SJSA1 (cell line): Measurements from ENCODE around the gene ASMTL. TPM values are rescaled to one million over a fixed set of nuclear protein-coding genes. Genes with fewer than 3 reads are reported as not detected.

Source experiments
- DNase-seq, 2 experiments: peaks; one replicate each; pipeline ENCODE4 v3.0.0-alpha.2; 2015 to 2020; ENCODE audit warnings: low spot score in 2 of 2, low read depth in 1 of 2
- H3K27ac ChIP-seq: fragments of 250-450 bp; sonication (Bioruptor Pico); 2 replicates; pipeline ENCODE4 v1.5.1; 2020; ENCODE audit warnings: mild to moderate bottlenecking, moderate library complexity
- H3K27me3 ChIP-seq: fragments of 250-450 bp; sonication (Bioruptor Pico); replicated peaks from 2 replicates; pipeline ENCODE4 v1.5.1; 2020; ENCODE audit warnings: mild to moderate bottlenecking, moderate library complexity
- H3K36me3 ChIP-seq: fragments of 250-450 bp; sonication (Bioruptor Pico); 2 replicates; pipeline ENCODE4 v1.5.1; 2020; ENCODE audit warnings: mild to moderate bottlenecking
- H3K4me1 ChIP-seq: fragments of 250-450 bp; sonication (Bioruptor Pico); replicated peaks from 2 replicates; pipeline ENCODE4 v1.6.1; 2021; ENCODE audit warnings: mild to moderate bottlenecking
- H3K4me3 ChIP-seq: fragments of 250-450 bp; sonication (Bioruptor Pico); 2 replicates; pipeline ENCODE4 v1.5.1; 2020; ENCODE audit warnings: mild to moderate bottlenecking
- H3K9me3 ChIP-seq: fragments of 250-450 bp; sonication (Bioruptor Pico); replicated peaks from 2 replicates; pipeline ENCODE4 v1.5.1; 2020; ENCODE audit warnings: mild to moderate bottlenecking
- total RNA-seq: library from RNA; depleted of rRNA; stranded (reverse); fragments of >200 nt; shearing (Covaris generic); gene quantifications from 2 replicates; pipeline ENCODE4 v1.2.3, GENCODE V29; 2014

The ASMTL gene
- total RNA-seq, 1 experiment from 2014 or later = 10.0 TPM

GRCh38 chrX:1393871-1394615 is 58.7 kb downstream of the ASMTL start:
- H3K4me1 ChIP-seq = peaks cover 12% of the 10 kb centered on the region
- peaks cover 37% of the 10 kb centered on the region for H3K36me3 ChIP-seq
- no peak for DNase-seq
- H3K4me3 ChIP-seq = no peak overlapping the region
- H3K27me3 ChIP-seq = no peaks in the 10 kb centered on the region
- H3K27ac ChIP-seq = no peak overlapping the region
- H3K9me3 ChIP-seq = no peaks in the 10 kb centered on the region

DNA sequence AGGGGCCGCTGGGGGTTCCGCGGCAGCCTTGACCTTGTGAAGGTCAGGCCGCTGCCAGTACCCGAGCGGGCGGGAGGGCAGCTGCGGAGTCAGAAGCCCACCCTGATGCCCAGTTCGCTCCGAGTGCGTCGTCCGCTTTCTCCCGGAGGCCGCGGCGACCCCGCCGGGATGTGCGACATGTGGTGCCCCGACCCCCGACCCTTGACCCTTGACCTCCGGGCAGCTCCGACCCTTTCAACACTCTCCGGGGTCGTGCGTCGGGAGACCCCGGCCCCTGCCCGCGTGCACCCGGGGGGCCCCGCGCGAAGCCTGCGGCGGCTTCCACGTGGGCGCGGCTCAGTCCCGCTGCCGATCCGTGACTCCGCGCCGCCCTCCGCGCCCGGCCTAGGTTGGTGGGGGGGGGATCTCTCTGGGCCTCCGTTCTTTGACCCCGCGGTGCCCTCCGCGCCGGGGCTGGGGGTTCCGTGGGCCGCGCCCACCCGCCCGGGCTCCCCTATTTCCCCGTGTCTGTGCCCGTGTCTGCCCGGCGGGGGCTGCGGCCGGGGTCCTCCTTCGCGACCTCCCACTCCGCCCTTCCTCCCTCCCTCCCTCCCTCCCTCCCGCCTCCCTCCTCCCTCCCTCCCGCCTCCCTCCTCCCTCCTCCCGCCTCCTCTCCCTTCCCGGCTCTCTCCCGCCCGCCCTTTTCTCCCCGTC is 60.2 kb downstream of the ASMTL start:
- Histone ChIP-seq H3K27ac (peak overlapping the region; percentile 79), H3K36me3 (peaks cover 50% of the 10 kb centered on the region), H3K4me3 (peak overlapping the region; percentile 94), H3K9me3 (no peaks in the 10 kb centered on the region), H3K27me3 (no peaks in the 10 kb centered on the region), H3K4me1 (peaks cover 12% of the 10 kb centered on the region)
- peak; percentile 73 to 86 for DNase-seq

DNA sequence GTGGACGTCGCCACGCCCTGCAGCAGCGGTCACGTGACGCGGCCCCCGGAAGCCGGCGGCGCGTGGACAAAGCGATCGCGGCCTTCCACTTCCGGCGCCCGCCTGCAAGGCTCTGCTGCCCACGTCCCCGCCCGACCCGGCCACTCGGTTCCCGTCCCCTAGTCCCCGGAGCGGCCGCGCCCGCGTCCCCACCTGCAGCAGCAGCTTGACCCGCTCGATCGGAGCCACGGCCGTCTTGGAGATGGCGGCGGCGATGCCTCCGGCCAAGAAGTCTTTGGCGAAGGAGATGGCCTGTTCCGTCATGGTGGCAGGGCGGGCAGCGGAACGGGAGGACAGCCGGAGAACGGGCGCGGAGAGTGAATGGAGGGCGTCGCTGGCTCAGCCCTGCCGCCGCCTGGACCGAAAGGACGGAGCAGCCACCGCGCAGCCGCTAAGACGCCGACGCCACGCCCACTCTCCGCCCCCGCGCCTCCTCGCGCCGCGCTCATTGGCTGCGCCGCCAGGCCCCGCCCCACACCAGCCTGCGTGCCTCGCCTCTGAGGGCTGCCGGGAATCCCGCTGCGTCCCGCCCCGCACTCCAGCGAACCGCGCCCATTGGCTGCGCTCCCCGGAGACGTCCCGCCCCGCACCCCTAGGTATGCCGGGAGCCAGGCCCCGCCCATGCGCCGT is 60.9 kb downstream of the ASMTL start, which contains the start of gene SLC25A6:
Gene SLC25A6 (minus strand): TSS at position 407 of the 669 bp plus-strand sequence. CDS start 104 bp downstream, at position 303.
- DNase-seq = peak; percentile 95 to 98
- Histone ChIP-seq H3K9me3 (no peaks in the 10 kb centered on the region), H3K27me3 (no peaks in the 10 kb centered on the region), H3K36me3 (peaks cover 56% of the 10 kb centered on the region), H3K4me3 (peak within 1 kb of the TSS; percentile 94), H3K27ac (peak within 1 kb of the TSS; percentile 89), H3K4me1 (peaks cover 12% of the 10 kb centered on the region)

DNA sequence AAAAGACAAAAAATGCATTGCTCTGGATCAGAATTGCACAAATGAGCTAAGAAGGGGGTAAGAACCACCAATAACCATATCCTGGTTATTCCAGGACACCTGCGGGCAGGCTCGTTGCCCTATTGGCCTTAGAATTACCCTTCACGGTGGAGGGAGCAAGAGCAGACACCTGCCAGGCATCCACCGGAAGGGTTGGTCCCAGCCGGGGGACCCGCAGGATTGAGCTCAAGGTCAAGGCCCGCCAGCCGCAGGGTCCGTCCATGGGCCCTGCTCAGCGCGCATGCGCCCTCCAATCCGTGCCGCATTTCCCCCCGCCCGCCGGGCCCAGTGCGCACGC is 61.4 kb downstream of the ASMTL start:
- Histone ChIP-seq H3K36me3 (peaks cover 58% of the 10 kb centered on the region), H3K9me3 (no peaks in the 10 kb centered on the region), H3K4me3 (peak overlapping the region; percentile 94), H3K4me1 (peaks cover 12% of the 10 kb centered on the region), H3K27me3 (no peaks in the 10 kb centered on the region), H3K27ac (peak overlapping the region; percentile 89)
- DNase-seq = no peak

DNA sequence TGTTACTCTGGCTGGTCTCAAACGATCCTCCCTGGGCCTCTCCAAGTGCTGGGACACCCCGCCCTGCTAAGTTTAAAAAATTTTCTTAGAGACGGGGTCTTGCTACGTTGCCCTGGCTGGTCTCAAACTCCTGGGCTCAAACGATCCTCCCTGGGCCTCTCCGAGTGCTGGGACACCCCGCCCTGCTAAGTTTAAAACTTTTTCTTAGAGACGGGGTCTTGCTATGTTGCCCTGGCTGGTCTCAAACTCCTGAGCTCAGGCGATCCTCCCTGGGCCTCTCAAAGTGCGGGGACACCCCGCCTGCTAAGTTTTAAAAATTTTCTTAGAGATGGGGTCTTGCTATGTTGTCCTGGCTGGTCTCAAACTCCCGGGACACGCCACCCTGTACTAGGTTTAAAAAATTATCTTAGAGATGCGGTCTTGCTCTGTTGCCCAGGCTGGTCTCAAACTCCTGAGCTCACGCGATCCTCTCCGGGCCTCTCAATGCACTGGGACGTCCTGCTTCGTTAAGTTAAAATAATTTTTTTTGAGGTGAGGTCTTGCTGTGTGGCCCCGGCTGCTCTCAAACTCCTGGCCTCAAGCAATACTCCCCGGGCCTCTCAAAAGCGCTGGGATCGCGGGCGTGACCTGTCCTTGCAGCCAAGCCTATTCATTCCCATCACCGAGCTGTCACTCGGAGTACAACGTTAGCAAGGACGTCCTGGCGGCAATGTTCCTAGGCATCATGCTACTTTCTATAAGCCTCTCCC is 61.9 kb downstream of the ASMTL start:
- no peaks in the 10 kb centered on the region for H3K27me3 ChIP-seq
- peak overlapping the region; percentile 94 for H3K4me3 ChIP-seq
- DNase-seq = no peak
- H3K4me1 ChIP-seq = peaks cover 12% of the 10 kb centered on the region
- H3K27ac ChIP-seq = no peak overlapping the region; the same call in 1 of the 2 replicates
- H3K9me3 ChIP-seq = no peaks in the 10 kb centered on the region
- peaks cover 64% of the 10 kb centered on the region for H3K36me3 ChIP-seq

DNA sequence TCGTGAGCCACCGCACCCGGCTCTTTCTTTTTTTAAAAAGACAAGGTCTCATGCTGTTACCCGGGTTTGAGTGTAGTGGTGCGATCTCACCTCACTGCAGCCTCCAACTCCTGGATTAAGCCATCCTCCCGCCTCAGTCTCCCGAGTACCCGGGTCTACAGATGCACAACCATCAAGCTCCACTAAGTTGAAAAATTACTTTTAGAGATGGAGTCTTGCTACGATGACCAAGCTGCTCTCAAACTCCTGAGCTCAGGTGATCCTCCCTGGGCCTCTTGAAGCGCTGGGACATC is 62.8 kb downstream of the ASMTL start:
- DNase-seq = no peak
- Histone ChIP-seq H3K4me3 (no peak overlapping the region), H3K4me1 (peaks cover 12% of the 10 kb centered on the region), H3K27ac (no peak overlapping the region), H3K36me3 (peaks cover 69% of the 10 kb centered on the region), H3K27me3 (no peaks in the 10 kb centered on the region), H3K9me3 (no peaks in the 10 kb centered on the region)

GRCh38 chrX:1389181-1389992 is 63.3 kb downstream of the ASMTL start:
- no peaks in the 10 kb centered on the region for H3K27me3 ChIP-seq
- H3K4me1 ChIP-seq = peaks cover 12% of the 10 kb centered on the region
- H3K4me3 ChIP-seq = no peak overlapping the region
- peak in 1 of 2 experiments; percentile 39 for DNase-seq
- H3K27ac ChIP-seq = no peak overlapping the region
- peaks cover 74% of the 10 kb centered on the region for H3K36me3 ChIP-seq
- H3K9me3 ChIP-seq = no peaks in the 10 kb centered on the region

- Histone ChIP-seq H3K4me3 (no peak overlapping the region), H3K36me3 (peaks cover 82% of the 10 kb centered on the region)
- peak in 1 of 2 experiments; percentile 25 for DNase-seq
These were observed 64.1 kb downstream of the ASMTL start for GRCh38 chrX:1388651-1389050.

DNA sequence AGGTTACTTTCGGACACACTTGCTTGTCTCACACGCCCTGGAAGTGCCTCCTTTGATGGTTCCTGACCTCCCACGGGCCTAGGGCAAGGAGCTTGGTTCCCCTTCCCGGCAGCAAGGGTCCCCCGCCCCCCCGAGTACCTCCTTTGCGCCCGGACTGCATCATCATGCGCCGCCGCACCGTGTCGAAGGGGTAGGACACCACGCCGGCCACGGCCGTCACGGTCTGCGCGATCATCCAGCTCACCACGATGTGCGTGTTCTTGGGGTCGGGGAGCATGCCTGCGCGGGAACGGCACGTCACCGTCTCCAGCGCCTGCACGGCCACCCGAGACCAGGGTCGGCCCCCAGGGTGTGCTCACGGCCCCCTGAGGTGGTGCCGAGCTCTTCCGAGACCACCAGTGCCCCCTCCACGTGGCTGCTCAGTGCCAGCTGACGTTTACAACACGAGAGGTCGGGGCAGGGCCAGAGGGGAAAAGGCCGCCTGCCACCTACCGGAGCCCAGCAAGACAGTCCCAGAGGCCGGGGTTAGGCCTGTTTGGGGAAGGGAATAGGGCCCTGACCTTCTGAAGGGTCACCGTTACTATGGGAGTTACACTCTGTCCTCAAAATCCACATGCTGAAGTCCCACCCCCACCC is 65.5 kb downstream of the ASMTL start:
- Histone ChIP-seq H3K4me1 (peaks cover 12% of the 10 kb centered on the region), H3K36me3 (peaks cover 94% of the 10 kb centered on the region), H3K4me3 (no peak overlapping the region), H3K27me3 (no peaks in the 10 kb centered on the region), H3K9me3 (no peaks in the 10 kb centered on the region), H3K27ac (no peak overlapping the region)
- peak in 1 of 2 experiments; percentile 41 for DNase-seq

More at GRCh38 chrX:1388651-1389050, 64.1 kb downstream of the ASMTL start:
- H3K4me1 ChIP-seq = peaks cover 16% of the 10 kb centered on the region
- no peak overlapping the region for H3K27ac ChIP-seq
- H3K9me3 ChIP-seq = no peaks in the 10 kb centered on the region
- no peaks in the 10 kb centered on the region for H3K27me3 ChIP-seq

DNA sequence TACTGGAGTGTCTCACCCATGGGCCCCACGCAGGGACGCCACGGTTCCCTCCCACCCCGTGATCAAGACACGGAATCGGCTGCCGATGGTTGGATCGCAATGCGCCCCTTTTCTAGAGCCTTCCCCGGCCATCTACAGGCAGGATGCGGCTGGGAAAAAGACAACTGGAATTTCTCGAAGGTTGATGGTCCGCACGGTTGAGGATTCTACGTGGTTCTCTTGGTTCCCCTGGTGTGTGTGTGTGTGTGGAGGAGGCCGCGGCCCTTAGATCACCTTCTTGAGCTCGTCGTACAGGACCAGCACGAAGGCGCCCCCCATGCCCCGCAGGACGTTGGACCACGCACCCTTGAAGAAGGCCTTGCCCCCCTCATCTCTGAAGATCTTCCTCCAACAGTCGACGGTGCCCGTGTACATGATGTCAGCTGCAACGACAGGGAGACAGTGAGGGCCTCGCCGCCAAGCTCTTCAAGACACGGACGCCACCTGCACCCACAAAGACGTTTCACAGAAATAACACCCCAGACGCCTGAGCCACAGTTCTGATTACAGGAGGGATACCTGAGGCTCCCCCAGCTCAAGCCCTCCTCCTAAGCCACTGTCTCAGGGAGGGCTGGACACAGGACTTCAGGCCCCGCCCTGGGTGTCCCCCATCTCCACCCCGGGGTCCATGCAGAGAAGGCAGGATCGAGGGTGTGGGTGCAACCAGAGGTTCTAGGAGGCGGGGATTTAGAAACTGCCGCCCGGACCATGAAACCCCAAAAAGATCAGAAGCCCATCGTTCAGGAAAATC is 66.2 kb downstream of the ASMTL start:
- peaks cover 12% of the 10 kb centered on the region for H3K4me1 ChIP-seq
- no peak overlapping the region for H3K27ac ChIP-seq
- peak in 1 of 2 experiments; percentile 37 for DNase-seq
- no peaks in the 10 kb centered on the region for H3K27me3 ChIP-seq
- H3K4me3 ChIP-seq = no peak overlapping the region
- H3K36me3 ChIP-seq = peaks cover 93% of the 10 kb centered on the region
- no peaks in the 10 kb centered on the region for H3K9me3 ChIP-seq

GRCh38 chrX:1385253-1386223 is 67.2 kb downstream of the ASMTL start:
- peaks cover 85% of the 10 kb centered on the region for H3K36me3 ChIP-seq

More at GRCh38 chrX:1385253-1386223, 67.2 kb downstream of the ASMTL start:
- Histone ChIP-seq H3K4me1 (peaks cover 7% of the 10 kb centered on the region), H3K27ac (no peak overlapping the region), H3K4me3 (no peak overlapping the region), H3K27me3 (no peaks in the 10 kb centered on the region), H3K9me3 (no peaks in the 10 kb centered on the region)
- DNase-seq = peak in 1 of 2 experiments; percentile 41
